NCI-H2171 treated with DMSO at 0.1 percent for 48 hours (cell line): ENCODE measurements around the gene MRPS17.

Source experiments
- DNase-seq: peaks from one replicate; lab custom pipeline; 2025; lab: John Stamatoyannopoulos, UW

Gene MRPS17

DNA sequence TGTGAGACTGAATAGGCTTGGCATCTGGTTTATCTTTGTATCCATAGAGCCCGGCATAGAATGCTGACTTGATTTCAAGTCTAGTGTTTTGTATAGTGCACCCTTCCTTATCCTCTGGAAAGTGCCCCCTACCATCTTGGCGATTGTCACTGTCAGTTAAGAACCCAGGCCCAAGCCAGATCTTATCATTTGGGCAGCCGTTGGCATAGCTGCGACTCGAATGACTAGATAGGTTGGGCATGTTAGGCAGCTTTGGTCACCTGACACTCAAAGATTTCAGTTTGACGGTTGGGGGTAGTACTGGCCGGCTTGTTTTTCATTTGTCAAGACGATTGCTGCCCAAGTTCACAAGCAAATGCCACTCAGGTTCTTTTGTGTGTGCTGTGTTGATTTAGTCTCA is 19.3 kb downstream of the MRPS17 start:
- no peak for DNase-seq

- DNase-seq = no peak
These were observed 22.1 kb downstream of the MRPS17 start for GRCh38 chr7:55973747-55974250.

GRCh38 chr7:55975988-55976633 is 24.4 kb downstream of the MRPS17 start:
- DNase-seq = no peak

DNA sequence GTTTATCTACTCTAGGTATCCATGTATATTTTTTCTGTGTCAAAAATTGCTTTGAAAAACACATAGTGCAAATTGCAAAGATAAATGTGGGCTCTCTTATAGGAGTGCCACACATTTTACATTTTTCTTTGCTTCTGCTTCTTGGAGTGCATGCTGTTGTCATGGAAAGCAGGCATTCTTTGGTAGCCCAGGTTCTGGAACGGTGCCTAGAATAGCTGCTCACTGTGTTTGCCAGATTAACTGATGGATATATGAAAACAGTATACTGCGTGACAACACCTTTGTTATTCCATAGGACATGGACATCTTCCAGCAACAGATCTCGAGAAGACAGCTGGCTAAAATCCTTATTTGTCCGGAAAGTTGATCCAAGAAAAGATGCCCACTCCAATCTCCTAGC is 26.2 kb downstream of the MRPS17 start:
- DNase-seq = no peak

DNA sequence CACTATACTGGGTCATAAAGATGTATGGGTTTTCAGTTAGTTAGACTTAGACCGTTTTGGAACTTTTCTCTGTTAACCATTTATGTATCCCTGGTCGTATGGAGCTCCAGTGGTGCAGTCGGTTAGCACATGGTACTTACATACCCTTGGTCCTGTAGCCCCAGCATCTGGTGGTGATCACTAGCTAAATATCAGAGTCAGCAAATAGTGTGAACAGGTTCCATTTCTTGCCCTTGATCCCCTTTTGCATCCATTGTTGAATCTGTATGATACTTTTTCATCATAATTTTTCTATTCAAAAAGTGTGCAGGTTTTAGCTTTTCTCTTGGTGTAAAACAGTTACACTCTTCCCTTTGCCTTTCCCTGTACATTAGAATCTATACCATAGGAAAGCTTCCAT is 28.6 kb downstream of the MRPS17 start:
- DNase-seq = no peak

GRCh38 chr7:55983537-55983936 is 31.9 kb downstream of the MRPS17 start:
- DNase-seq = no peak

GRCh38 chr7:55992346-55992745 is 40.7 kb downstream of the MRPS17 start:
- DNase-seq = no peak

- DNase-seq = no peak
These were observed 45.3 kb downstream of the MRPS17 start for GRCh38 chr7:55996856-55997500.

DNA sequence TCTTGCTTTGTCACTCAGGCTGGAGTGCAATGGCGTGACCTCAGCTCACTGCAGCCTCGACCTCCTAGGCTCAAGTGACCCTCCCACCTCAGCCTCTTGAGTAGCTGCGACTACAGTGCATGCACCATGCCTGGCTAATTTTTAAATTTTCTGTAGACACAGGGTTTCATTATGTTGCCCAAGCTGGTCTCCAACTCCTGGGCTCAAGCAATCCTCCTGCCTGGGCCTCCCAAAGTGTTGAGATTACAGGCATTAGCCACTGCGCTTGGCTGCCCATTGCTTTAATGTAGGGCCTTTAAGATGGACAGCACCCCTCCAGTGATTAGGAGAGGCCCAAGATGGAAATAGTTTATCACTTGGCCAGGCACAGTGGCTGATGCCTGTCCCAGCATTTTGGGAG is 52.1 kb downstream of the MRPS17 start:
- DNase-seq = no peak
